Measurements from ENCODE around the gene RNF208.

The RNF208 gene

DNA sequence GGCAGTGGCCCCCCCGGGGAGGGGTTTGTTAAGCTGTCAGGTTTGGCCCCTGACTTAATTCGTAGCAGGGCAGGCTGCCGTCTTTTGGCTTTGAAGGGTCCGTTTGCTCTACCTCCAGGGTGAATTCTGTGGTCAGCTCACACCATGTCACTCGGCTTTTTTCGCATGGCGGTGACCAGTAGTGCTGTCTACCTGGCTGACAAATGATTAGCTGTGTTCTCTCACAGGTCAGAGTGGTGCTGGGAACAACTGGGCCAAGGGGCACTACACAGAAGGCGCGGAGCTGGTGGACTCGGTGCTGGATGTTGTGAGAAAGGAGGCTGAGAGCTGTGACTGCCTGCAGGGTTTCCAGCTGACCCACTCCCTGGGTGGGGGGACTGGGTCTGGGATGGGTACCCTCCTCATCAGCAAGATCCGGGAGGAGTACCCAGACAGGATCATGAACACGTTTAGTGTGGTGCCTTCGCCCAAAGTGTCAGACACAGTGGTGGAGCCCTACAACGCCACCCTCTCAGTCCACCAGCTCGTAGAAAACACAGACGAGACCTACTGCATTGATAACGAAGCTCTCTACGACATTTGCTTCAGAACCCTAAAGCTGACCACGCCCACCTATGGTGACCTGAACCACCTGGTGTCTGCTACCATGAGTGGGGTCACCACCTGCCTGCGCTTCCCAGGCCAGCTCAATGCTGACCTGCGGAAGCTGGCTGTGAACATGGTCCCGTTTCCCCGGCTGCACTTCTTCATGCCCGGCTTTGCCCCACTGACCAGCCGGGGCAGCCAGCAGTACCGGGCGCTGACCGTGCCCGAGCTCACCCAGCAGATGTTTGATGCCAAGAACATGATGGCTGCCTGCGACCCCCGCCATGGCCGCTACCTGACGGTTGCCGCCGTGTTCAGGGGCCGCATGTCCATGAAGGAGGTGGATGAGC is 20.5 kb upstream of the RNF208 start:
- Histone ChIP-seq H3K36me3 (ENCODE audit: low read length) (peaks cover 8% of the 10 kb centered on the region; the same call in 1 of the 2 replicates), H3K4me2 (ENCODE audit: low read depth, low read length, poor library complexity, severe bottlenecking) (peak overlapping the region; percentile 64), H4K20me1 (ENCODE audit: low read depth, low read length) (peaks cover 9% of the 10 kb centered on the region; the same call in 1 of the 2 replicates), H3K9me2 (replicated peaks; ENCODE audit: insufficient read depth, low read length) (no peaks in the 10 kb centered on the region), H3K79me2 (ENCODE audit: insufficient read depth, low read length) (peaks cover 15% of the 10 kb centered on the region), H3K9ac (ENCODE audit: low read length) (peak overlapping the region; percentile 97), H3K4me3 (ENCODE audit: insufficient read depth, low read length, poor library complexity, severe bottlenecking) (peak overlapping the region; percentile 93), H3K27ac (ENCODE audit: low read depth, low read length) (no peak overlapping the region), H3K9me3 (ENCODE audit: insufficient read depth, low read length) (no peaks in the 10 kb centered on the region), H2AFZ (ENCODE audit: low read depth, low read length, severe bottlenecking) (no peak overlapping the region), H3K27me3 (ENCODE audit: low read length) (no peaks in the 10 kb centered on the region), H3F3A (ENCODE audit: insufficient read depth) (peaks cover 7% of the 10 kb centered on the region; the same call in 1 of the 2 replicates)
- no peak for TF ChIP-seq CTCF (IDR thresholded peaks at IDR 0.05; ENCODE audit: insufficient read depth, low read length, poor library complexity, severe bottlenecking)
- no peak for TF ChIP-seq EZH2phosphoT487 (conservative IDR thresholded peaks at IDR 0.05; ENCODE audit: low read length)

DNA sequence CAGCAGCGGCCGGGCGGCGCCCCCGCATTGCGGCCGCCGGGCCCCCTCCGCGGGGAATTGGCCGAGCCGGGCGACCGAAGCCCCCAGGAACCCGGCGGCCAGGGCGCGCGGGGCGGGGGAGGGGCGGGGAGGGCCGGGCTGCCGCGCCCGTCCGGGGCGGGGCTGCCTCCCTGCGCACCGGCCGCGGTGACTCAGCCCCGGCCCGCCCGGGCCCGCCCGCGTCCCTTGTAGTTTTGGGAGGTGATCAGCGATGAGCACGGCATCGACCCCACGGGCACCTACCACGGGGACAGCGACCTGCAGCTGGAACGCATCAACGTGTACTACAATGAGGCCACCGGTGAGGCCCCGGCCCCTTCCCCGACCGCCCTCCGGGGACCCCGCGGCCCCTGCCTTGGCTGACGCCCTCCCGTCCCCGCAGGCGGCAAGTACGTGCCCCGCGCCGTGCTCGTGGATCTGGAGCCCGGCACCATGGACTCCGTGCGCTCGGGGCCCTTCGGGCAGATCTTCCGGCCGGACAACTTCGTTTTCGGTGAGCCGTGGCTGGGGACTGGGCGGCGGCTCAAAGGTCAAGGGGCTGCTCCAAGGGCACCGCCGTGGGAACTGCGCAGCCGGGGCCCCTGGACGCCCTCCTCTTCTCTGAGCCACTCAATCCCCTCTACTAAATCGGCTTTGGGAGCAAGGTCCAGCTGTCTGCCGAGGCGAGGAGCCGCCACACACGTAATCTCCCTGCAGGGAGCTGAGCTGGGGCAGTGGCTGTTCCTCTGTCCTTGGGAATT is 19.6 kb upstream of the RNF208 start:
- peak overlapping the region; percentile 68 for H3K27ac ChIP-seq (ENCODE audit: low read depth, low read length)
- peaks cover 15% of the 10 kb centered on the region for H3K79me2 ChIP-seq (ENCODE audit: insufficient read depth, low read length)
- peak overlapping the region; percentile 64 for H3K4me2 ChIP-seq (ENCODE audit: low read depth, low read length, poor library complexity, severe bottlenecking)
- peak overlapping the region; percentile 97 for H3K9ac ChIP-seq (ENCODE audit: low read length)
- H3K4me3 ChIP-seq (ENCODE audit: insufficient read depth, low read length, poor library complexity, severe bottlenecking): peak overlapping the region; percentile 93
- peaks cover 8% of the 10 kb centered on the region; the same call in 1 of the 2 replicates for H3K36me3 ChIP-seq (ENCODE audit: low read length)
- no peak overlapping the region for H2AFZ ChIP-seq (ENCODE audit: low read depth, low read length, severe bottlenecking)
- H3K9me2 ChIP-seq (replicated peaks; ENCODE audit: insufficient read depth, low read length): no peaks in the 10 kb centered on the region
- TF ChIP-seq CTCF (IDR thresholded peaks at IDR 0.05; ENCODE audit: insufficient read depth, low read length, poor library complexity, severe bottlenecking) (no peak), EZH2phosphoT487 (conservative IDR thresholded peaks at IDR 0.05; ENCODE audit: low read length) (no peak)
- peaks cover 7% of the 10 kb centered on the region; the same call in 1 of the 2 replicates for H3F3A ChIP-seq (ENCODE audit: insufficient read depth)
- H3K27me3 ChIP-seq (ENCODE audit: low read length): no peaks in the 10 kb centered on the region
- peaks cover 9% of the 10 kb centered on the region; the same call in 1 of the 2 replicates for H4K20me1 ChIP-seq (ENCODE audit: low read depth, low read length)
- no peaks in the 10 kb centered on the region for H3K9me3 ChIP-seq (ENCODE audit: insufficient read depth, low read length)

- peak within 1 kb of the TSS; percentile 91 for H3K27ac ChIP-seq (ENCODE audit: low read depth, low read length)
- H3K4me3 ChIP-seq (ENCODE audit: insufficient read depth, low read length, poor library complexity, severe bottlenecking): peak within 1 kb of the TSS; percentile 93
- peaks cover 8% of the 10 kb centered on the region; the same call in 1 of the 2 replicates for H3K36me3 ChIP-seq (ENCODE audit: low read length)
- no peaks in the 10 kb centered on the region for H3K9me3 ChIP-seq (ENCODE audit: insufficient read depth, low read length)
- peak within 1 kb of the TSS; percentile 86 for H2AFZ ChIP-seq (ENCODE audit: low read depth, low read length, severe bottlenecking)
- no peak for TF ChIP-seq CTCF (IDR thresholded peaks at IDR 0.05; ENCODE audit: insufficient read depth, low read length, poor library complexity, severe bottlenecking)
- H3K9me2 ChIP-seq (replicated peaks; ENCODE audit: insufficient read depth, low read length): no peaks in the 10 kb centered on the region
- H3F3A ChIP-seq (ENCODE audit: insufficient read depth): peaks cover 7% of the 10 kb centered on the region; the same call in 1 of the 2 replicates
- H3K4me2 ChIP-seq (ENCODE audit: low read depth, low read length, poor library complexity, severe bottlenecking): peak within 1 kb of the TSS; percentile 83
- H4K20me1 ChIP-seq (ENCODE audit: low read depth, low read length): peaks cover 9% of the 10 kb centered on the region; the same call in 1 of the 2 replicates
- H3K79me2 ChIP-seq (ENCODE audit: insufficient read depth, low read length): peaks cover 15% of the 10 kb centered on the region
- H3K9ac ChIP-seq (ENCODE audit: low read length): peak within 1 kb of the TSS; percentile 97
- no peaks in the 10 kb centered on the region for H3K27me3 ChIP-seq (ENCODE audit: low read length)
These were observed 18.9 kb upstream of the RNF208 start, which contains the start of gene TUBB4B for GRCh38 chr9:137240841-137241489. Gene TUBB4B (plus strand): TSS chr9:137241287. CDS start chr9:137241361, 74 bp downstream.
